SK-N-SH (cell line): ENCODE results near the gene PDZD2. TPM values are rescaled to one million over a fixed set of nuclear protein-coding genes. Genes with fewer than 3 reads are reported as not detected.
A peak's percentile ranks its signal among the peaks of the same experiment; 100 is the strongest.
"Not testable (repeated sequence)": the region's sequence is repeated elsewhere in the genome, so short reads cannot be mapped to it uniquely, and the experiment has no call there.

Experiments
- CTCF ChIA-PET: fragments of 300-600, 350-600 bp; formaldehyde crosslinking; extraction: SDS; loops from one replicate; lab custom pipeline; 2021; lab: Yijun Ruan, JAX
- POLR2A ChIA-PET: fragments of 350-600 bp; sonication (Branson Sonifier 250); formaldehyde crosslinking; extraction: SDS; loops from one replicate; lab custom pipeline; 2020; ENCODE audit warnings: antibody characterized with exemption, inconsistent platforms; lab: Yijun Ruan, JAX
- DNase-seq: peaks from one replicate; pipeline ENCODE4 v3.0.0; 2012
- H2AFZ ChIP-seq: fragments of 200-600 bp; sonication (generic); 2 replicates; pipeline ENCODE4 v1.8.1; 2016; ENCODE audit warnings: antibody characterized with exemption, mild to moderate bottlenecking, low read depth
- H3F3A ChIP-seq: fragments of 200-600 bp; sonication (generic); replicated peaks from 2 replicates; pipeline ENCODE3; 2016; ENCODE audit warnings: antibody characterized with exemption, mild to moderate bottlenecking; ENCODE audit not compliant: insufficient read depth
- H3K27ac ChIP-seq, 2 experiments: fragments of 200-500 bp in 1 of 2; fragments of 200-600 bp in 1 of 2; sonication (Bioruptor generic) in 1 of 2; sonication (generic), shearing (Covaris generic) in 1 of 2; 2 replicates each; pipeline versions ENCODE4 v1.5.1 to v1.6.1; 2014 to 2016; ENCODE audit warnings: low read depth in 2 of 2, inconsistent platforms in 1 of 2, low read length in 1 of 2, mild to moderate bottlenecking in 1 of 2, mixed read lengths in 1 of 2
- H3K27me3 ChIP-seq: fragments of 200-600 bp; sonication (generic), shearing (Covaris generic); 2 replicates; pipeline ENCODE4 v1.6.1; 2016; ENCODE audit warnings: mixed run types; ENCODE audit not compliant: insufficient read depth
- H3K36me3 ChIP-seq, 2 experiments: fragments of 200-500 bp in 1 of 2; fragments of 200-600 bp in 1 of 2; sonication (Bioruptor generic) in 1 of 2; sonication (generic) in 1 of 2; replicated peaks in 1 of 2; 2 replicates each; pipeline versions ENCODE3 to v1.5.1; 2014 to 2016; ENCODE audit warnings: low read length in 1 of 2, mild to moderate bottlenecking in 1 of 2; ENCODE audit not compliant: insufficient read depth in 2 of 2, control insufficient read depth in 1 of 2
- H3K4me1 ChIP-seq, 2 experiments: fragments of 200-500 bp in 1 of 2; fragments of 200-600 bp in 1 of 2; sonication (Bioruptor generic) in 1 of 2; sonication (generic), shearing (Covaris generic) in 1 of 2; 2 replicates each; pipeline versions ENCODE4 v1.5.1 to v1.6.1; 2014 to 2016; ENCODE audit warnings: low read depth in 1 of 2, low read length in 1 of 2, mixed run types in 1 of 2; ENCODE audit not compliant: insufficient read depth in 2 of 2, control insufficient read depth in 1 of 2
- H3K4me2 ChIP-seq: fragments of 200-600 bp; sonication (generic), shearing (Covaris generic); 2 replicates; pipeline ENCODE4 v1.6.1; 2017; ENCODE audit warnings: mixed run types
- H3K4me3 ChIP-seq, 2 experiments: fragments of 200-500 bp in 1 of 2; fragments of 200-600 bp in 1 of 2; sonication (Bioruptor generic) in 1 of 2; sonication (generic), shearing (Covaris generic) in 1 of 2; 2 replicates each; pipeline versions ENCODE4 v1.5.1 to v1.8.1; 2014 to 2016; ENCODE audit warnings: low read depth in 2 of 2, inconsistent platforms in 1 of 2, low read length in 1 of 2, mild to moderate bottlenecking in 1 of 2, mixed read lengths in 1 of 2, moderate library complexity in 1 of 2
- H3K79me2 ChIP-seq: fragments of 200-600 bp; sonication (generic); 2 replicates; pipeline ENCODE4 v1.8.1; 2017; ENCODE audit warnings: mild to moderate bottlenecking; ENCODE audit not compliant: insufficient read depth
- H3K9ac ChIP-seq: fragments of 200-600 bp; sonication (generic); 2 replicates; pipeline ENCODE4 v1.6.1; 2017; ENCODE audit warnings: mixed run types
- H3K9me2 ChIP-seq: fragments of 200-600 bp; sonication (generic); 2 replicates; pipeline ENCODE4 v1.6.1; 2017; ENCODE audit warnings: mixed run types
- H3K9me3 ChIP-seq: fragments of 200-600 bp; sonication (generic); 2 replicates; pipeline ENCODE4 v1.6.1; 2017; ENCODE audit warnings: mixed run types, mild to moderate bottlenecking, moderate library complexity
- H4K20me1 ChIP-seq: fragments of 200-600 bp; sonication (generic); 2 replicates; pipeline ENCODE4 v1.6.1; 2017; ENCODE audit warnings: mild to moderate bottlenecking, mixed run types; ENCODE audit not compliant: insufficient read depth
- CHD2 ChIP-seq: fragments of 150-350 bp; IDR thresholded peaks from 2 replicates; pipeline ENCODE4 v1.6.1; 2018; ENCODE audit warnings: low read length; ENCODE audit not compliant: partially characterized antibody
- FOSL2 ChIP-seq: IDR thresholded peaks from 2 replicates; pipeline ENCODE4 v1.4.0; 2012; ENCODE audit warnings: low read depth, mild to moderate bottlenecking, moderate library complexity, borderline replicate concordance
- FOXJ3 ChIP-seq: sonication (generic); formaldehyde crosslinking; IDR thresholded peaks from 2 replicates; pipeline ENCODE4 v1.5.1; 2020; ENCODE audit warnings: mild to moderate bottlenecking, missing genetic modification reagents
- GATA2 ChIP-seq: sonication (generic); formaldehyde crosslinking; IDR thresholded peaks from 2 replicates; pipeline ENCODE4 v1.5.0; 2020; ENCODE audit warnings: mild to moderate bottlenecking, missing genetic modification reagents
- JUND ChIP-seq: IDR thresholded peaks from 2 replicates; pipeline ENCODE4 v1.4.0; 2012
- MAX ChIP-seq: IDR thresholded peaks from 2 replicates; pipeline ENCODE4 v1.4.0; 2012; ENCODE audit warnings: low read depth
- MEF2A ChIP-seq: IDR thresholded peaks from 2 replicates; pipeline ENCODE4 v1.4.0; 2012; ENCODE audit warnings: low read depth, borderline replicate concordance
- MXI1 ChIP-seq: IDR thresholded peaks from 2 replicates; pipeline ENCODE4 v1.6.1; 2012; ENCODE audit warnings: mild to moderate bottlenecking, low read depth, low read length, improper control_type of control experiment
- NFIC ChIP-seq: IDR thresholded peaks from 2 replicates; pipeline ENCODE4 v1.4.0; 2012; ENCODE audit warnings: borderline replicate concordance
- PBX3 ChIP-seq: IDR thresholded peaks from 2 replicates; pipeline ENCODE4; 2012
- POLR2AphosphoS5 ChIP-seq: IDR thresholded peaks from 2 replicates; pipeline ENCODE4 v1.6.1; 2012; ENCODE audit warnings: low read depth, low read length
- RCOR1 ChIP-seq: fragments of 150-350 bp; IDR thresholded peaks from 2 replicates; pipeline ENCODE4 v1.6.1; 2017; ENCODE audit warnings: antibody characterized with exemption, low read length
- REST ChIP-seq: IDR thresholded peaks from 2 replicates; pipeline ENCODE4 v1.6.1; 2012; ENCODE audit warnings: mild to moderate bottlenecking, low read depth, low read length, moderate library complexity
- SMC3 ChIP-seq: IDR thresholded peaks from 2 replicates; pipeline ENCODE4 v1.6.1; 2012; ENCODE audit warnings: low read depth, low read length, improper control_type of control experiment
- TAF1 ChIP-seq: IDR thresholded peaks from 2 replicates; pipeline ENCODE4 v1.6.1; 2012; ENCODE audit warnings: low read depth, mild to moderate bottlenecking, low read length, moderate library complexity, borderline replicate concordance
- TCF12 ChIP-seq: IDR thresholded peaks from 2 replicates; pipeline ENCODE4 v1.4.0; 2012
- YY1 ChIP-seq: IDR thresholded peaks from 2 replicates; pipeline ENCODE4 v1.4.0; 2012; ENCODE audit warnings: low read depth, mild to moderate bottlenecking
- WGBS: methylation state at CpG from one replicate; pipeline ENCODE4 v1.1.6; 2017; ENCODE audit warnings: low lambda C conversion rate; 5-methylcytosine and 5-hydroxymethylcytosine counted together
- polyA plus RNA-seq, 3 experiments: library from polyadenylated mRNA; depleted of rRNA; stranded (reverse); fragments of >200 nt; gene quantifications; 2 replicates each; pipeline ENCODE4 v1.2.3, GENCODE V29; 2012
- TF ChIP-seq, protein P1 (sequence below): IDR thresholded peaks from 2 replicates; pipeline ENCODE4 v1.4.0; 2012; ENCODE audit warnings: low read depth, borderline replicate concordance

The PDZD2 gene
- polyA plus RNA-seq, 1 of the 3 experiments (the other 2 are of a cell fraction), result 0.13 TPM

- TF ChIP-seq, protein P1, sequence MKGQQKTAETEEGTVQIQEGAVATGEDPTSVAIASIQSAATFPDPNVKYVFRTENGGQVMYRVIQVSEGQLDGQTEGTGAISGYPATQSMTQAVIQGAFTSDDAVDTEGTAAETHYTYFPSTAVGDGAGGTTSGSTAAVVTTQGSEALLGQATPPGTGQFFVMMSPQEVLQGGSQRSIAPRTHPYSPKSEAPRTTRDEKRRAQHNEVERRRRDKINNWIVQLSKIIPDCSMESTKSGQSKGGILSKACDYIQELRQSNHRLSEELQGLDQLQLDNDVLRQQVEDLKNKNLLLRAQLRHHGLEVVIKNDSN, result no peak
- no peak for TF ChIP-seq POLR2AphosphoS5
Observed at GRCh38 chr5:32115985-32116384, 477.1 kb downstream of the PDZD2 start (continued).

DNA sequence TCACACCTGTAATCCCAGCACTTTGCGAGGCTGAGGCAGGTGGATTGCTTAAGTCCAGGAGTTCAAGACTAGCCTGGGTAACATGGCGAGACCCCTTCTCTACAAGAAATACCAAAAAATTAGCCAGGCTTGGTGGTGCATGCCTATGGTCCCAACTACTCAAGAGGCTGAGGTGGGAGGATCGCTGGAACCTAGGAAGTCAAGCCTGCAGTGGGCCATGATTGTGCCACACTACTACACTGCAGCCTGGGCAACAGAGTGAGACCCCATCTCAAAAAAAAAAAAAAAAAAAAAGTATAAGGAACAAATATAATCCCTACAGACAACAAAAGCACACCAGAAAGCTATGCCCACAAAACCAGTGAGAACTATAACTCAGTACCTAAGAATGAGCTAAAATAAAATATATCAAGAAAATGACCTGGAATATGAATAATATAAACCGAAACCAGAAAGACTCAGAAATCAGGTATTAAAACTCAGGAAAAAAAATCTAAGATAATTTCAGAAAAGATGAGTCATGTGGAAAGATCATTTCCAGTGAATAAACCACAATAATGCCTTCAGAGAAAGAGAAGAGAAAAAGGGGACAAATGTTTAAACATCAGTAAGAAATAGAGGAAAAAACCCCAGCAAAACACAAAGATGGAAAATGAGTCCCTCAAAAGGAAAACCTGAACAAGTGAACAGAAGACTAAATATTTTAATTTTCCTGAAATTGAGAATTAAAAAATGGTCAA is 477.8 kb downstream of the PDZD2 start:
- no peaks in the 10 kb centered on the region for H3K9me3 ChIP-seq
- H3K36me3 ChIP-seq, result peaks cover 23 to 50% of the 10 kb centered on the region in 2 experiments
- H2AFZ ChIP-seq, result no peak overlapping the region
- 81% methylated on average over 4 of the region's 4 CpGs for WGBS
- H3K4me3 ChIP-seq, result no peak overlapping the region
- TF ChIP-seq RCOR1 (no peak), TAF1 (no peak), YY1 (no peak), FOSL2 (peak; percentile 56; the same call in 1 of the 2 replicates), NFIC (no peak), GATA2 (CRISPR knock-in tag) (no peak), TCF12 (peak; percentile 11; the same call in 1 of the 2 replicates), MAX (no peak), FOXJ3 (no peak), MEF2A (no peak), SMC3 (no peak), CHD2 (no peak), REST (no peak), PBX3 (no peak), MXI1 (no peak), JUND (peak; percentile 24; the same call in 1 of the 2 replicates)
- H3K9ac ChIP-seq, result no peak overlapping the region
- no peaks in the 10 kb centered on the region for H3K9me2 ChIP-seq
- no peaks in the 10 kb centered on the region for H3K27me3 ChIP-seq
- peaks cover 26% of the 10 kb centered on the region for H3F3A ChIP-seq
- ChIA-PET CTCF (interaction anchor here (1.3 to 1.9 kb wide), 2 partner anchors 10 to 24 kb away, joined by 5 to 6 read pairs; no protein-coding TSS in a partner anchor), POLR2A (no interaction called here)
- peaks cover 69% of the 10 kb centered on the region for H3K79me2 ChIP-seq
- no peak for DNase-seq
- H3K27ac ChIP-seq, result peak overlapping the region in 1 of 2 experiments; percentile 80; a peak in 2 of 4 replicates
- H3K4me2 ChIP-seq, result peak overlapping the region; percentile 51; the same call in 1 of the 2 replicates
- H4K20me1 ChIP-seq, result peaks cover 26% of the 10 kb centered on the region
- peaks cover 0 to 14% of the 10 kb centered on the region in 2 experiments; a peak in 1 of 4 replicates for H3K4me1 ChIP-seq

DNA sequence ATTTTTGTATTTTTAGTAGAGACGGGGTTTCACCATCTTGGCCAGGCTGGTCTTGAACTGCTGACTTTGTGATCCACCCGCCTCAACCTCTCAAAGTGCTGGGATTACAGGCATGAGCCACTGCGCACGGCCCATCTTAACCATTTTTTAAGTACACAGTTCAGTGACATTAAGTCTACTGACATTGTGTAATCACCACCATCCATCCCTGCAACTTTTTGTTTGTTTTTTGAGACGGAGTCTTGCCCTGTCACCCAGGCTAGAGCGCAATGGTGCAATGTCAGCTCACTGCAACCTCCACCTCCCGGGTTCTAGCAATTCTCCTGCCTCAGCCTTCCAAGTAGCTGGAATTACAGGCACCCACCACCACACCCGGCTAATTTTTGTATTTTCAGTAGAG is 480.0 kb downstream of the PDZD2 start:
- DNase-seq, H3K4me2 ChIP-seq, H3K9me3 ChIP-seq, H3K4me3 ChIP-seq, POLR2A ChIA-PET, CTCF ChIA-PET, H3K27ac ChIP-seq, H3K9ac ChIP-seq, H3K27me3 ChIP-seq, H2AFZ ChIP-seq, H3K9me2 ChIP-seq: not testable (repeated sequence)
- Histone ChIP-seq H3K79me2 (peaks cover 70% of the 10 kb centered on the region), H3K36me3 (peaks cover 34 to 41% of the 10 kb centered on the region in 2 experiments), H3K4me1 (peaks cover 0 to 14% of the 10 kb centered on the region in 2 experiments; a peak in 1 of 4 replicates), H4K20me1 (peaks cover 27% of the 10 kb centered on the region), H3F3A (peaks cover 26% of the 10 kb centered on the region)
- WGBS, result 97% methylated on average over 8 of the region's 8 CpGs
